ENCODE measurements around the gene SPANXA1. TPM values are rescaled to one million over a fixed set of nuclear protein-coding genes. Genes with fewer than 3 reads are reported as not detected.
"Not testable (repeated sequence)": the region's sequence is repeated elsewhere in the genome, so short reads cannot be mapped to it uniquely, and the experiment has no call there.

Gene SPANXA1, protein sequence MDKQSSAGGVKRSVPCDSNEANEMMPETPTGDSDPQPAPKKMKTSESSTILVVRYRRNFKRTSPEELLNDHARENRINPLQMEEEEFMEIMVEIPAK
- not detected for total RNA-seq
- long read RNA-seq: 0 reads

DNA sequence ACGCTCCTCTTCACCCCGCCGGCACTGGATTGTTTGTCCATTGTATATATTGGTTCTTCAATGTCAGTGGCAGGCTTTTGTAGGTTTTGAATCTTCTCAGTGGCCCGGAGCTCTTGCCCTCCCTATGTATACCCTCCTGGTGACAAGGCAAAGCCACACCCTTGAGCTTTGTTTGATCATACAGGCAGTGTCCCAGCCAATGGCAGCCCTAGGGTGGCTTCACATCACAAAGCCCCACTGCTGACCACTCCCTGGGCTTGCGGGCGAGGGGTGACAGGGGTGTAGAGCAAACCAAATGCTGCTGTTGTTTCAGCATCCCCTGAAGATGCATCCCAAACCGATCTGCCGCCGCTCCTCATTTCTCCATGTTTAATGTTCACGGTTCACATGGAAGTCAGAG lies at the start of gene SPANXA1:
TSS of gene SPANXA1 (minus strand) at position 101 of the 400 bp plus-strand sequence. CDS start at position 41, 60 bp downstream.
- ATAC-seq: not testable (repeated sequence)

GRCh38 chrX:141632124-141632523 lies 47.6 kb upstream of the SPANXA1 start:
- ATAC-seq (no peak), DNase-seq (no peak)
- intact Hi-C loops (cut with micrococcal nuclease): no loop called here

More for the DNA sequence above, at the start of gene SPANXA1:
- intact Hi-C loops (cut with micrococcal nuclease); DNase-seq: not testable (repeated sequence)

DNA sequence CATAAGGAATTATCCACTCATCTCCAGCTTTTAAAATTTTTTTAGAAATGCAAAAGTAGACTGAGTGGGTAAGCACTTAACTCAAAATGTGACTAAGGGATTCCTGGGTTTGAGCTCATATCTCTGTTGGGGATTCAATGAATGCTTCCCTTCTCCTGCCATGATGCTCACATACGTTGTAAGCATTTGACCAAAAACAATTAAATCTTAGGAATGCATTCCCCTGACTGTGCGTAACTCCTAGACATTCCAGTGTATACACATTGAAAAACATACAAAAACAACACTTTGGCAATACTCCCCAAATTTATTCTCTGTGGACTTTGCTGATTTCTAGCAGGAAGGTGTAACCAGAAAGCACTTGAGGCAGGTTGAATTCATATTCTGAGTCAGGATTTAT lies 34.8 kb upstream of the SPANXA1 start:
- intact Hi-C loops (cut with micrococcal nuclease): no loop called here
- ATAC-seq: no peak
- no peak for DNase-seq

GRCh38 chrX:141609111-141609510 lies 24.6 kb upstream of the SPANXA1 start:
- intact Hi-C loops (cut with micrococcal nuclease): no loop called here
- DNase-seq (no peak), ATAC-seq (no peak)

DNA sequence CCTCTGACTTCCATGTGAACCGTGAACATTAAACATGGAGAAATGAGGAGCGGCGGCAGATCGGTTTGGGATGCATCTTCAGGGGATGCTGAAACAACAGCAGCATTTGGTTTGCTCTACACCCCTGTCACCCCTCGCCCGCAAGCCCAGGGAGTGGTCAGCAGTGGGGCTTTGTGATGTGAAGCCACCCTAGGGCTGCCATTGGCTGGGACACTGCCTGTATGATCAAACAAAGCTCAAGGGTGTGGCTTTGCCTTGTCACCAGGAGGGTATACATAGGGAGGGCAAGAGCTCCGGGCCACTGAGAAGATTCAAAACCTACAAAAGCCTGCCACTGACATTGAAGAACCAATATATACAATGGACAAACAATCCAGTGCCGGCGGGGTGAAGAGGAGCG lies 4.9 kb upstream of the SPANXA1 start, which contains the start of gene SPANXA2:
TSS of gene SPANXA2 (plus strand) at position 301 of the 400 bp plus-strand sequence. CDS start at position 361, 60 bp downstream.
- DNase-seq; intact Hi-C loops (cut with micrococcal nuclease); ATAC-seq: not testable (repeated sequence)

DNA sequence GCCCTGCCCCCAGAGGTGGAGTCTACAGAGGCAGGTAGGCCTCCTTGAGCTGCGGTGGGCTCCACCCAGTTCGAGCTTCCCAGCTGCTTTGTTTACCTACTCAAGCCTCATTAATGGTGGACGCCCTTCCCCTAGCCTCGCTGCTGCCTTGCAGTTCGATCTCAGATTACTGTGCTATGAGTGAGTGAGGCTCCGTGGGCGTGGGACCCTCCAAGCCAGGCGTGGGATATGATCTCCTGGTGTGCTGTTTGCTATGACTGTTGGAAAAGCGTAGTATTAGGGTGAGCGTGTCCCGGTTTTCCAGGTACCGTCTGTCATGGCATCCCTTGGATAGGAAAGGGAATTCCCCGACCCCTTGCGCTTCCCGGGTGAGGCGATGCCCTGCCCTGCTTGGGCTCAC lies 42.0 kb downstream of the SPANXA1 start:
- ATAC-seq; intact Hi-C loops (cut with micrococcal nuclease); DNase-seq: not testable (repeated sequence)

Other genes starting within 250 kb of the SPANXA1 start
- not detected for gene SPANXA2, start 5.0 kb upstream of the SPANXA1 start, total RNA-seq
- not detected for gene SPANXD, start 114.0 kb upstream of the SPANXA1 start, total RNA-seq

Data from left ventricle myocardium superior (tissue), 1 donor.